ENCODE measurements around the gene ZNF532. TPM values are rescaled to one million over a fixed set of nuclear protein-coding genes. Genes with fewer than 3 reads are reported as not detected.

Gene ZNF532
- polyA plus RNA-seq, 3 donors = 0.76 to 18.5 (median 1.7) TPM

DNA sequence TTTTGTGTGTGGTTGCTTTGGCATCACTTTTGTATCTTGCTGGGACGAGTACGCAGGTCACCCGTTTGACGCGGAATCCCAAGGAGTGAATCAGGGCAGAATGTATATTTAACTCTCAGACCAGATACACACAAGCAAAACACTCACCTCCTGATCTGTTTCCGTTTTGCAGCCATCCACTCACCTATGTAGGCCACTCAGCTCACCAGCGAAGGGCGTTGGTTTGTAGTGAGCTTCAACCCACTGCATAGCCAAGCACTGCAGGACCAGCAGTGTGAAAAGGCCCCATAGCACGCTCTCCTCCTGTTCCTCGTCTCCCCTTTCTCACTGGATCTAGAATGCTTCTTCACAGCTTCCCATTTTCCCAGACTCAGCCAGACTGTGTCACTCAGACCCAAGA is 58.3 kb downstream of the ZNF532 start:
- peaks cover 5% of the 10 kb centered on the region for H3K4me1 Mint-ChIP-seq
- TF ChIP-seq, protein P1, sequence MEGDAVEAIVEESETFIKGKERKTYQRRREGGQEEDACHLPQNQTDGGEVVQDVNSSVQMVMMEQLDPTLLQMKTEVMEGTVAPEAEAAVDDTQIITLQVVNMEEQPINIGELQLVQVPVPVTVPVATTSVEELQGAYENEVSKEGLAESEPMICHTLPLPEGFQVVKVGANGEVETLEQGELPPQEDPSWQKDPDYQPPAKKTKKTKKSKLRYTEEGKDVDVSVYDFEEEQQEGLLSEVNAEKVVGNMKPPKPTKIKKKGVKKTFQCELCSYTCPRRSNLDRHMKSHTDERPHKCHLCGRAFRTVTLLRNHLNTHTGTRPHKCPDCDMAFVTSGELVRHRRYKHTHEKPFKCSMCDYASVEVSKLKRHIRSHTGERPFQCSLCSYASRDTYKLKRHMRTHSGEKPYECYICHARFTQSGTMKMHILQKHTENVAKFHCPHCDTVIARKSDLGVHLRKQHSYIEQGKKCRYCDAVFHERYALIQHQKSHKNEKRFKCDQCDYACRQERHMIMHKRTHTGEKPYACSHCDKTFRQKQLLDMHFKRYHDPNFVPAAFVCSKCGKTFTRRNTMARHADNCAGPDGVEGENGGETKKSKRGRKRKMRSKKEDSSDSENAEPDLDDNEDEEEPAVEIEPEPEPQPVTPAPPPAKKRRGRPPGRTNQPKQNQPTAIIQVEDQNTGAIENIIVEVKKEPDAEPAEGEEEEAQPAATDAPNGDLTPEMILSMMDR (IDR thresholded peaks at IDR 0.05) = no peak
- Histone ChIP-seq H4K20me1 (ENCODE audit: insufficient read depth, low read length) (no peaks in the 10 kb centered on the region), H3K9me3 (replicated peaks in 1 of 2; ENCODE audit: control insufficient read depth in 1 of 2, insufficient read depth in 1 of 2, low read length in 2 of 2) (peaks cover 0 to 3% of the 10 kb centered on the region in 2 donors), H3K4me3 (replicated peaks in 1 of 3; ENCODE audit: low read depth in 2 of 3, low read length in 3 of 3) (no peak overlapping the region), H3K4me2 (replicated peaks; ENCODE audit: extremely low read depth, low read length, poor library complexity, severe bottlenecking) (no peak overlapping the region), H3K27me3 (ENCODE audit: control insufficient read depth in 2 of 2, insufficient read depth in 2 of 2, low read length in 2 of 2) (no peaks in the 10 kb centered on the region), H3K9ac (ENCODE audit: insufficient read depth, low read length, poor library complexity, severe bottlenecking) (no peak overlapping the region), H2AFZ (ENCODE audit: insufficient read depth, low read depth, low read length, poor library complexity, severe bottlenecking) (no peak overlapping the region), H3K79me2 (ENCODE audit: insufficient read depth, low read length) (no peaks in the 10 kb centered on the region), H3K27ac (ENCODE audit: low read depth in 1 of 2, low read length in 2 of 2) (no peak overlapping the region), H3K36me3 (replicated peaks in 1 of 2; ENCODE audit: control insufficient read depth in 1 of 2, insufficient read depth in 2 of 2, low read length in 2 of 2) (peaks cover 0 to 11% of the 10 kb centered on the region in 2 donors), H3K4me1 (ENCODE audit: control insufficient read depth in 1 of 2, insufficient read depth in 2 of 2, low read length in 2 of 2) (no peaks in the 10 kb centered on the region)
- WGBS (ENCODE audit: insufficient coverage) = 100% methylated on average over 1 of the region's 10 CpGs
- H3K36me3 Mint-ChIP-seq = peaks cover 4 to 27% of the 10 kb centered on the region in 2 donors
- intact Hi-C loops (cut with micrococcal nuclease) = no loop called here
- peaks cover 3 to 9% (median 8%) of the 10 kb centered on the region in 3 donors for H3K27me3 Mint-ChIP-seq (ENCODE audit: low read depth in 3 of 3)
- no peak overlapping the region for H3K27ac Mint-ChIP-seq
- H3K4me3 Mint-ChIP-seq = no peak overlapping the region
- H3K9me3 Mint-ChIP-seq = peaks cover 3 to 11% (median 6%) of the 10 kb centered on the region in 7 donors
- DNase-seq = no peak

DNA sequence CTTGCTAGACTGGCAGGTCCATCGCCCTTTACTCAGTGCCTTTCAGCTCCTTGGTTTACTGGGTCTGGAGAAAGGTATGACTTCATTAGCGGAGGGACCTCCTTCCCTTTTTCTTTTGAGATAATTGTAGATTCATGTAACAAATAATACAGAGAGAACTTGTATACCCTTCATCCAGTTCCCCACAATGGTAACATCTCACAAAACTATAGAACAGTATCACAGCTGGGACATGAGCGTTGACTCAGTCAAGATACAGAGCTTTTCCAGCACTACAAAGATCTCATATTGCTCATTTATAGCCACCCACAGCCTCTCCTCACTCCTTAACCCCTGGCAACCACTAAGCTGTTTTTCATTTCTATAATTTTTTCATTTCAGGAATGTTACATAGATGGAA is 59.8 kb downstream of the ZNF532 start:
- Mint-ChIP-seq H3K36me3 (peaks cover 0 to 12% of the 10 kb centered on the region in 2 donors), H3K9me3 (peaks cover 3 to 10% (median 6%) of the 10 kb centered on the region in 7 donors), H3K4me1 (peaks cover 5% of the 10 kb centered on the region), H3K27me3 (ENCODE audit: low read depth in 3 of 3) (peaks cover 3 to 11% (median 7%) of the 10 kb centered on the region in 3 donors), H3K27ac (no peak overlapping the region), H3K4me3 (no peak overlapping the region)
- Histone ChIP-seq H3K79me2 (ENCODE audit: insufficient read depth, low read length) (no peaks in the 10 kb centered on the region), H3K4me3 (replicated peaks in 1 of 3; ENCODE audit: low read depth in 2 of 3, low read length in 3 of 3) (no peak overlapping the region), H3K36me3 (replicated peaks in 1 of 2; ENCODE audit: control insufficient read depth in 1 of 2, insufficient read depth in 2 of 2, low read length in 2 of 2) (no peaks in the 10 kb centered on the region), H2AFZ (ENCODE audit: insufficient read depth, low read depth, low read length, poor library complexity, severe bottlenecking) (no peak overlapping the region), H3K27me3 (ENCODE audit: control insufficient read depth in 2 of 2, insufficient read depth in 2 of 2, low read length in 2 of 2) (no peaks in the 10 kb centered on the region), H3K27ac (ENCODE audit: low read depth in 1 of 2, low read length in 2 of 2) (no peak overlapping the region), H3K4me2 (replicated peaks; ENCODE audit: extremely low read depth, low read length, poor library complexity, severe bottlenecking) (no peak overlapping the region), H4K20me1 (ENCODE audit: insufficient read depth, low read length) (no peaks in the 10 kb centered on the region), H3K9ac (ENCODE audit: insufficient read depth, low read length, poor library complexity, severe bottlenecking) (no peak overlapping the region), H3K4me1 (ENCODE audit: control insufficient read depth in 1 of 2, insufficient read depth in 2 of 2, low read length in 2 of 2) (no peaks in the 10 kb centered on the region), H3K9me3 (replicated peaks in 1 of 2; ENCODE audit: control insufficient read depth in 1 of 2, insufficient read depth in 1 of 2, low read length in 2 of 2) (peaks cover 0 to 3% of the 10 kb centered on the region in 2 donors)
- DNase-seq = no peak
- TF ChIP-seq, protein P1 (IDR thresholded peaks at IDR 0.05) = no peak
- intact Hi-C loops (cut with micrococcal nuclease) = no loop called here
- 100% methylated on average over 1 of the region's 3 CpGs for WGBS (ENCODE audit: insufficient coverage)

Data from CD14-positive monocyte (primary cell).